ENCODE results near the gene ITIH5. TPM values are rescaled to one million over a fixed set of nuclear protein-coding genes. Genes with fewer than 3 reads are reported as not detected.

ITIH5 gene
- total and polyA plus RNA-seq, 2 donors from 2014 or later: 13.1 to 23.3 TPM

DNA sequence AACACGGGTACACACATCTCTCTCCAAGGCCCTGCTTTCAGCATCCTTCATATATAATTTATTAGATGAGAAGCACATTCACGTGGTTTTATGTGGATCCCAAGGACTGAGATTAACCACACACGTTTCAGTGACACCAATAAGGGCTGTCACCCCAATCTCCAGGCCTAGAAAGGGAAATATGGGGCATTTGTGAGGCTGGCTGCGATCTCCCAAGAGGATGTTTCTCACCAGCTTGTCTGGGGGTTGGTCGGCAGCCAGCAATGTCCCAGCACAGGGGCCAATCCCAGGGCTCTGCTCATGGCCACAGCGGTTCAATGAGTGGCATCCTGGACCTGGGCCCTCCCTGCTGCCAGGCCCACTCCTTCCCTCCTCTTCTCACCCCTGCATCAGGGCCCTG is 115.5 kb downstream of the ITIH5 start:
- H3K27ac ChIP-seq (ENCODE audit: low read depth in 2 of 2, low read length in 2 of 2): no peak overlapping the region
- TF ChIP-seq, protein P1, sequence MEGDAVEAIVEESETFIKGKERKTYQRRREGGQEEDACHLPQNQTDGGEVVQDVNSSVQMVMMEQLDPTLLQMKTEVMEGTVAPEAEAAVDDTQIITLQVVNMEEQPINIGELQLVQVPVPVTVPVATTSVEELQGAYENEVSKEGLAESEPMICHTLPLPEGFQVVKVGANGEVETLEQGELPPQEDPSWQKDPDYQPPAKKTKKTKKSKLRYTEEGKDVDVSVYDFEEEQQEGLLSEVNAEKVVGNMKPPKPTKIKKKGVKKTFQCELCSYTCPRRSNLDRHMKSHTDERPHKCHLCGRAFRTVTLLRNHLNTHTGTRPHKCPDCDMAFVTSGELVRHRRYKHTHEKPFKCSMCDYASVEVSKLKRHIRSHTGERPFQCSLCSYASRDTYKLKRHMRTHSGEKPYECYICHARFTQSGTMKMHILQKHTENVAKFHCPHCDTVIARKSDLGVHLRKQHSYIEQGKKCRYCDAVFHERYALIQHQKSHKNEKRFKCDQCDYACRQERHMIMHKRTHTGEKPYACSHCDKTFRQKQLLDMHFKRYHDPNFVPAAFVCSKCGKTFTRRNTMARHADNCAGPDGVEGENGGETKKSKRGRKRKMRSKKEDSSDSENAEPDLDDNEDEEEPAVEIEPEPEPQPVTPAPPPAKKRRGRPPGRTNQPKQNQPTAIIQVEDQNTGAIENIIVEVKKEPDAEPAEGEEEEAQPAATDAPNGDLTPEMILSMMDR (IDR thresholded peaks at IDR 0.05; ENCODE audit: borderline replicate concordance, extremely low read depth, insufficient read depth): no peak
- intact Hi-C loops (cut with DNase I): no loop called here
- H3K27me3 ChIP-seq (ENCODE audit: control insufficient read depth, insufficient read depth, low read length): no peaks in the 10 kb centered on the region
- H3K36me3 ChIP-seq (ENCODE audit: control insufficient read depth in 2 of 3, insufficient read depth in 3 of 3, low read length in 3 of 3): no peaks in the 10 kb centered on the region
- H3K4me1 ChIP-seq (ENCODE audit: control insufficient read depth in 2 of 3, insufficient read depth in 2 of 3, low read depth in 1 of 3, low read length in 3 of 3): no peaks in the 10 kb centered on the region
- H3K4me3 ChIP-seq (ENCODE audit: low read length in 3 of 3): no peak overlapping the region
- no peak for FAIRE-seq
- H3K9ac ChIP-seq (ENCODE audit: low read length in 3 of 3): no peak overlapping the region
- DNase-seq: no peak
- H3K9me3 ChIP-seq (ENCODE audit: control insufficient read depth in 2 of 3, insufficient read depth in 1 of 3, low read length in 3 of 3): no peaks in the 10 kb centered on the region

DNA sequence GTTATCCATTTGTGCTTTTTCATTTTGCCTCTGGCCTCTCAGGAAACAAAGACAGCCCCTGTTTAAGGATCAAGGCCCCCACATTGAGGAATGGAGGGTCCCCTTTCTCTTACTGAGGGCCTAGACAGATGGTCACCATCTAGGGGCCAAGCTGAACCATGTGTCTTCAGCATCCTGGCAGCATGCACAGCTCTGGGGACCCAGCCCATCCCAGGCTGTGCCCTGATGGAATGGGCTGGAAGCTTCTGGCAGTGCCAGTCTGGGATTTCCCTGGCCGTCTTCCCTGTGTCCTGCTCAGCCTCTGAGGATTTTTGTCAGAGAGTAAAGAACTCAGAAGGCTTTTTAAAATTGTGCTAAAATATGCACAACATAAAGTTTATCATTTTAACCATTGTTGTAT is 116.8 kb downstream of the ITIH5 start:
- no peak overlapping the region for H3K9ac ChIP-seq (ENCODE audit: low read length in 3 of 3)
- no peaks in the 10 kb centered on the region for H3K36me3 ChIP-seq (ENCODE audit: control insufficient read depth in 2 of 3, insufficient read depth in 3 of 3, low read length in 3 of 3)
- H3K27me3 ChIP-seq (ENCODE audit: control insufficient read depth, insufficient read depth, low read length): no peaks in the 10 kb centered on the region
- DNase-seq (no peak), FAIRE-seq (no peak)
- TF ChIP-seq, protein P1 (IDR thresholded peaks at IDR 0.05; ENCODE audit: borderline replicate concordance, extremely low read depth, insufficient read depth): no peak
- intact Hi-C loops (cut with DNase I): no loop called here
- no peaks in the 10 kb centered on the region for H3K4me1 ChIP-seq (ENCODE audit: control insufficient read depth in 2 of 3, insufficient read depth in 2 of 3, low read depth in 1 of 3, low read length in 3 of 3)
- no peak overlapping the region for H3K27ac ChIP-seq (ENCODE audit: low read depth in 2 of 2, low read length in 2 of 2)
- no peaks in the 10 kb centered on the region for H3K9me3 ChIP-seq (ENCODE audit: control insufficient read depth in 2 of 3, insufficient read depth in 1 of 3, low read length in 3 of 3)
- no peak overlapping the region for H3K4me3 ChIP-seq (ENCODE audit: low read length in 3 of 3)

DNA sequence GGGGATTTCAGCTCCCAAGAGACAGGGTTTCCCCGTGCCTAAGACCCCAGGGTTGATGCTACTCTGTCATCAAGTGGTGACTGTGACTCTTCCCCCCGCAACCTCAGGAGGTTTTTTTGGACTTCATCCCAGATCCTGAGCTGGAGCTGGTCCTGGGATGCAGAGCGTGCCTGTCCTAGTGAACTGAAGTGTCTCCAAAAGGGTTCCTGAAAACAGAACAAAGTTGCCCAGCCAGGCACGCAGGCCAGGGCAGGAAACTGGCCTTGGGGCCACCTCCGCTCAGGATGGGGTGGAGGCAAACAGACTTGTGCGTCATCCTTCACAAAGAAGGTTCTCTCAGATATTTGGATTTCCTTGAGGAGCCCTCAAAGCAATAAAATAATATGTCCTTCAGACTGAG is 118.9 kb downstream of the ITIH5 start:
- H3K27ac ChIP-seq (ENCODE audit: low read depth in 2 of 2, low read length in 2 of 2): no peak overlapping the region
- intact Hi-C loops (cut with DNase I): no loop called here
- FAIRE-seq: no peak

More for the DNA sequence above, 118.9 kb downstream of the ITIH5 start:
- Histone ChIP-seq H3K4me3 (ENCODE audit: low read length in 3 of 3) (no peak overlapping the region), H3K36me3 (ENCODE audit: control insufficient read depth in 2 of 3, insufficient read depth in 3 of 3, low read length in 3 of 3) (no peaks in the 10 kb centered on the region), H3K9me3 (ENCODE audit: control insufficient read depth in 2 of 3, insufficient read depth in 1 of 3, low read length in 3 of 3) (no peaks in the 10 kb centered on the region), H3K9ac (ENCODE audit: low read length in 3 of 3) (no peak overlapping the region), H3K27me3 (ENCODE audit: control insufficient read depth, insufficient read depth, low read length) (no peaks in the 10 kb centered on the region), H3K4me1 (ENCODE audit: control insufficient read depth in 2 of 3, insufficient read depth in 2 of 3, low read depth in 1 of 3, low read length in 3 of 3) (no peaks in the 10 kb centered on the region)
- TF ChIP-seq, protein P1 (IDR thresholded peaks at IDR 0.05; ENCODE audit: borderline replicate concordance, extremely low read depth, insufficient read depth): no peak
- no peak for DNase-seq
